Measurements from ENCODE around the gene NMT2. TPM values are rescaled to one million over a fixed set of nuclear protein-coding genes. Genes with fewer than 3 reads are reported as not detected.

The NMT2 gene
- total RNA-seq, 1 donor from 2014 or later = 9.7 TPM

DNA sequence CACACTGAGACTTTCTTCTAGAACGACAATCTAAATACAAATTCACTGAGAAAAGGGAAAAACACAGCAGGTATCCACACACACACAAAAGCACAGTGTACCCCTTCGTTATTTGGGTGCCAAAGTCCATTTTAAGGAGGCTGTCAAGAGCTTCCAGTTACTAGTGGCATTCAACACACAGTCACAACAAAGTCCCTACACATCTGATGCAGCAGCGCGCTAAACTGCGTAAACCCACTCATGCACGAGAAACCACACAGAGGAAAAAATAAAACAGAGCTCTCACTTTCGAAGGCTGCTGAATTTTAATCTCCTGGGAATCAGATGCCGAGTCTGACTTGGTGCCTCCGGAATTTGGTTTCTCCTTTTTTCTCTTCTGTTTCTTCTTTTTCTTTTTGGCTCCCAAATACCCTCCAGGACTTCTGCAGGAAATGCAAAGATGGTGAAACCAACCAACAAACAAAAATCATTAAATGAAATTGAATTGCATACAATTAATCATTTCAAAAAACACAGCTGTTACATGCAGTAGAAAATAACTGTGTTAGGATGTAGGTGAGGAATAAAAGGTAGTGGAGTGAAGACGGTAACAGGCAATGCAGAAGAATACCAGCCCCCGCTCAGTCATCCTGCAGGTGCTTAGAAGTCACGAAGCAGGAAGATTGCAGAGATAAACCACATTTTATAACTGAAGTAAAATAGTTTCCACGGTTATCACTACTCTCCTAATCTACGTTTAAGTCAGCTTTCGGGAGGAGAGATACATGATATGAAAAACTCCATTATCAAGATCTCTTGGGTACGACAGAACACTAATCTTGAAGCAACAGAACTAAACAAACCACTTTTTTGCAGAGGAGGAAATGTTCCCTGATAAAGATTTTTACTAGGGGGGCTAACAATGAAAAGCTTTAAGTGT lies 27.1 kb downstream of the NMT2 start:
- DNase-seq (ENCODE audit: low spot score) = no peak

DNA sequence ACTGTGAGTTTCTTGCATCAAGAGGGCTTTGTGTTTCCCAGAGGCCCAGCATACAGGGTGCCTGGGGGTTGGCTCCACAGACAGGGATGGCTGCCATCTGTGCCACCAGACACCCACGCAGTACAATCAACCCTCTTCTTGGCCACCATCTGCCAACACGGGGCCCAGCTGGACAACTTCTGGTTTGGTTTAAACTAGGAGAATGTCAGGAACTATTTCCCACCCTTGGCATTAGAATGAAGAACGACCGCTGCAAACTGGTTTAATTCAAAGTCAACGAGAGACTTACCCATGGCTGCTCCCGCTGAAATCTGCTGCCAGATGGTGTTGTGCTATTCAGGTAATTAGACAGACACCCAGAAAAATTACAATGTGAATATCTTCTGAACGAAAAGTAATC lies 27.8 kb downstream of the NMT2 start:
- DNase-seq (ENCODE audit: low spot score) = no peak

DNA sequence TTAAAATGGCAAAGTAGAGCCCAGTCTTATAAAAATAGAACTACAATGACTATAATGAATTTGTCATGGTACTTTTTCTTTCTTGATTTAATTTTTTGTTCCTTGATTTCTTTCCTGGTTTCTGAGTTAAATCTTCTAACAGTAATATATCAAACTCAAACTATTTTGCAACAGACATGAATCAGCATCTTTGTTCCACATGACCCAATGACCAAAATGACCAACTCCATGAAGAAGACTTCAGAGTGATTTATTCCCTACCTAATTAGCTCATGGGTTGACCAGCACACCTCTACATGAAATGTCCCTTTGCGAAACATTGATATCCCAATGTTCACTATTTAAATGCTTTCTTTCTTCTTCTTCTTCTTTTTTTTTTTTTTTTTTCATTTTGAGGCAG lies 30.9 kb downstream of the NMT2 start:
- no peak for DNase-seq (ENCODE audit: low spot score)

DNA sequence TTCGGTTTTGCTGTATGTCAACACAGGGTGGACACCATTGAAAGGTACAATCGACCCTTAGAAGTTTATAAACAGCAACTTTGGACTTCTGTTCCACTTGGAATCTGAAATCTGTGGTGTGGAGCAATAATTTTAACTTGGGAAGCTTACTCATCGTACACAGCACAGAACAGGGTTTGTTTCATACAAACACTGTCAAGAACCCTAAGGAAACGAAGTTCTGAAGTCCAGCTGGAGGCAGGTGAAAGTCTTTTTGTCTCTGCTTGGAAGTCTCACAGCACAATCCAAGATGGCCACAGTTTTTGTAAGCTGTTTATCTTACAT lies 31.5 kb downstream of the NMT2 start:
- DNase-seq (ENCODE audit: low spot score) = no peak

DNA sequence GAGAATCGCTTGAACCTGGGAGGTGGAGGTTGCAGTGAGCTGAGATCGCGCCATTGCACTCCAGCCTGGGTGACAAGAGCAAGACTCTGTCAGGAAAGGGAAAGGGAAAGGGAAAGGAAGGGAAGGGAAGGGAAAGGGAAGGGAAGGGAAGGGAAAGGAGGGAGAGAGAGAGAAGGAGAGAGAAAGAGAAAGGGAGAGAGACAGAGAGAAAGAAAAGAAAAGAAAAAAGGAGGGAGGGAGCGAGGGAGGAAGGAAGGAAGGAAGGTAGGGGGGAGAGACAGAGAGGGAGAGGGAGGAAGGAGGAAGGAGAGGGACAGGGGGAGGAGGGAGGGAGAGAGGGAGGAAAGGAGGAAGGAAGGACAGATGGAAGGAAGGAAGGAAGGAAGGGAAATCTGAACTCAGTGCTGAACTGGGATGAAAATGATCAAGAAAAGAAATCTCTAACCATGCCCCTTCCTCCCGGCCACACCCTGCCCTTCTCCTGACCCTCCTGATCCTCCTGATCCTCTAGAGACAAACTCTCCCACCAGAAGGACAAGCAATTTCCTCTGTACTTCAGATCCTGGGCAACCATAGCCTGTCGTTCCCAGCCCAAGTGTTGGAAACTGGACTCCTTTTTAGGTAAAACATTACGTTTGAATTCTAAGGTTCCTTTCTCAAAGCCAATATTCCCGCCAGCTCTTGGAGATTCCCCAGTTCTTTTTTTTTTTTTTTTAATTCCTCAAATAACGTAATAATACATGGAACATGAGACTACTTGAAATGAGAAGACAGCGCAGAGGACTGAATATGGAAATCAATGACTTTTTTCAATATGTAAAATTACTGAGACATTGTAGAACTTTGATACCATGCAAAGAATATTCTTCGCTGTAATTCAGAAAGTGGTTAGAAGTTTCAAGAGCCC lies 32.1 kb downstream of the NMT2 start:
- no peak for DNase-seq (ENCODE audit: low spot score)

DNA sequence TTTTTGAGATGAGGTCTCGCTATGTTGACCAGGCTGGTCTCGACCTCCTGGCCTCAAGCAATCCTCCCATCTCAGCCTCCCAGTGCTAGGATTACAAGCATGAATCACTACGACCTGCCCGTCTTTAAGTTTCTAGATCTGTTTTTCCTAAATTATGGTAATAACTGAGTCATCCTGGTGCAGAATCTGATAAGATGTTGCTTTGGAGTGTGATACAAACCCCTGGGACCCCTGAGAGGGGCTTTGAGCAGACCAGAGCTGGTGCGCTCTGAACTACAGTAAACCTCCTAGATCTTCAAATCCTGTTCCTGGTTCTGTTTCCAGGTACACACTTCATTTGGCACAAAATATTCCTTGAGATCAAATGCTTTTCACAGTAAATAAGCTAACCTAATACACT lies 37.2 kb downstream of the NMT2 start:
- DNase-seq (ENCODE audit: low spot score) = no peak

DNA sequence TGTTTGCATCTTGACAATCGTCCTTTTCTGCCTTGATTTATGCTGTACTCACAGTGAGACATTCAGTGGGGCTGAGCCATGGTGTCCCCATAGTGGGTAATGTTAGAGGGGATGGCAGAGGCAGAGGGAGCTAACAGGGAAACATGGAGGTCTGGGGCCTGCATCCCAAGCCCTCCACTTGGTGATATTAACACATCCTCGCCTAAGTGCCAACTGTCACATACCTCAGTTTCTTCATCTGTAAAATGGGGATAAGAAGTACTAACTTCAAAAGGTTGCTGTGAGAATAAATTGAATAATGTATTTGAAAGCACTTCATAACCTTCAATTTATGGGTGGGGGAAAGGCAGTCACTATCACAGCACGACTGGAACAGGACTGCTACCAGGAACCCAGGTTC lies 43.6 kb downstream of the NMT2 start:
- no peak for DNase-seq (ENCODE audit: low spot score)

DNA sequence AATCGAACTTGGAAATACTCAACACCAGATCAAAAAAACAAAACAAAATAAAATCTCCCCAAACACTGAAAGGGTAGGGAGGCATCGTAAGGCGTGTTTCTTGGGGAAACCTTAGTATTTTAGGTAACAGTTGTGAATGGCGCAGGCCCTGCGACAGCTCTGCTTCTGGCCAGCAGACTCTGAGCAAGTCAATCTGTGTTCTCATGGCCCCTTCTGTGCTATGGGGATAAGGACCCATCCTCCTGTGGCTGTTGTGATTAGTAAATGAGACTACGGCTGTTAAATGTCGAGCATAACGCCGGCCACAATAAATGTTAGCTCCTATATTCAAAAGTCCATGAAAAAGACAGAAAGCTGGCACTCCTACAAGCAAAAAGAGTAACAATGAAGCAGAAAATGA lies 44.3 kb downstream of the NMT2 start:
- no peak for DNase-seq (ENCODE audit: low spot score)

DNA sequence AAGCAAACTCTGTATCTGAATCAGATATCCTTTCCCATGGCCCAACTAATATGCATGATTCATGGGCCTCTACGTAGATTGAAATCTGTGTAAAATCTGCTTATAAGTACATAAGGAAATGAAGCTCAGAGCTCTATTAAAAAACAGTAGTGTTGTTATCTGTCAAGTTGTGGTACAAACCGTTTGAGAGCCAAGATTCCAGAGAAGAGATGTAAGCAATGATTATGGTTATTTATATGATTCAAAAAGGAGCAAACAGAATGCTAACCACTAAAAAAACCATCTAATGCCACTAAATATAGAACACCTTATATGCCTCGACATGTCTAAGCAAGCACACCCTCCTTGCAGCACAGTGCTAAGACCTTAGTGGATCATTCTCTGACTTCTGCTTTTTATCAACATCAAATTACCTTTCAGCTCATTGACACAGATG lies 44.7 kb downstream of the NMT2 start:
- DNase-seq (ENCODE audit: low spot score) = no peak

DNA sequence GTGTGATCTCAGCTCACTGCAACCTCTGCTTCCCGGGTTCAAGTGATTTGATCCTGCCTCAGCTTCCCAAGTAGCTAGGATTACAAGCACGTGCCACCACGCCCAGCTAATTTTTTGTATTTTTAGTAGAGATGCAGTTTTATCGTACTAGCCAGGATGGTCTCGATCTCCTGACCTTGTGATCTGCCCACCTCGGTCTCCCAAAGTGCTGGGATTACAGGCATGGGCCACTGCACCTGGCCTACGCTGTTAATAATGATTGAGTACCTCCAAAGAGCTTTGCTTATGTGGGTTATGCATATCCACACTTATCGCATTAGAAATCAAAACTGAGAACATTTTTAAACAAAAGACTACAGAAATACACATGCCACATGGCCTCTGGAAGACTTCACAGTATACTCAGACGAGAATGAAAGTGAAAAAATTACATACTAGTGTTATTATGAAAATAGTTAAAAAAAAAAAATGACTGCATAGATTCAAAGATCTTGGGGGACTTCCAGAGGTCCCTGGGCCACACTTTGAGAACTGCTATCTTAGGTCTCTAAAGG lies 45.9 kb downstream of the NMT2 start:
- no peak for DNase-seq (ENCODE audit: low spot score)

DNA sequence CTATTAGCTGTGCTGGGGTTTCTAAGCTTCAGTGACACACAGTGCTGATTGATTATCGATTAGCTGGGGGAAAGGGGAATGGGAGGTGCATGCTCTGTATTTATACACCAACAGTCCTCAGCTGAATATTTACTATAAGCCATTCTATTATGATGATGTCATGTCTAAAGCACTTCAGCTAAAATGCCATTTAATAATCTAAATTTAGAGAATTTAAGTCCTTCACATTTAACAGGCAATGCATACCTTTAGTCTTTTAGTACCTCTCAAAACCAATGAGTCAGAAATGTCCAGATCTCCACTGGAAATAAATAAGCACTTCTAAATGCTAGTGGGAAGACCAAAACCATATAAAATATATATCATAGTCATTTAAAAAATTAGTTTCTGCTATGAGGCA lies 46.8 kb downstream of the NMT2 start:
- DNase-seq (ENCODE audit: low spot score) = no peak

DNA sequence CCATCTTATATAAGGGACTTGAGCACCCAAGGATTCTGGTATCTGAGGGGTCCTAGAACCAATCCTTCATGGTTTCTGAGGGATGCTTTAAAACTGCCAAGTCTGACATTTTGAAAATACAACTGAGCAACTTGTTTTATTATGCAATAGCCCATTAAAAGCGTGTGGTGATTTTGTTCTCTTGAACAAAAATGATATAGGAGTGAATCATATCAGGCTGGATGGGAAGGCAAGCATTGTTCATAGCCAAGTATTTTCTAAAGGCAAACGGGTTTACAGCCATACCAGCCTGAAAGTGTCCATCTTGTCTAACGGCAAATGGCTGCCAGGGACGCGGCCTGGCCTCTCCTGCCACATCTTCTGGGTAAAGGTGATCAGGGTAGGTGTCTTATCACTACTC lies 48.0 kb downstream of the NMT2 start:
- DNase-seq (ENCODE audit: low spot score) = no peak

DNA sequence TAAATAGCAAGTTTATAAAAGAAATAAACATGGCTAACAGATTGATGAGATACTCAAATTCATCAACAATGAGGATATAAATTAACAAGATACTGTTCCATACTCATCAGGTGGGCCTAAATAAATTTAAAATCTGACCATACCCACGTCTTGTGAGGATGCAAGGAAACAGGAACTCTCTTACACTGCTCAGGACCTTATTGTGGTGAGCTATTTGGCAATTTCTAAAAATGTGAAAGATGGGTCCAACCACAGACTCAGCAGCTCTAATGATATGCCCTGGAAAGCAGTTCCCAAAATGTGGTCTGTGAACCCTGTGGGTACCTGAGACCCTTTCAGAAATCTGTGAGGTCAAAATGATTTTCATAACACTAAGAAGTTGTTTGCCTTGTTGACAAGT lies 49.9 kb downstream of the NMT2 start:
- DNase-seq (ENCODE audit: low spot score) = no peak

DNA sequence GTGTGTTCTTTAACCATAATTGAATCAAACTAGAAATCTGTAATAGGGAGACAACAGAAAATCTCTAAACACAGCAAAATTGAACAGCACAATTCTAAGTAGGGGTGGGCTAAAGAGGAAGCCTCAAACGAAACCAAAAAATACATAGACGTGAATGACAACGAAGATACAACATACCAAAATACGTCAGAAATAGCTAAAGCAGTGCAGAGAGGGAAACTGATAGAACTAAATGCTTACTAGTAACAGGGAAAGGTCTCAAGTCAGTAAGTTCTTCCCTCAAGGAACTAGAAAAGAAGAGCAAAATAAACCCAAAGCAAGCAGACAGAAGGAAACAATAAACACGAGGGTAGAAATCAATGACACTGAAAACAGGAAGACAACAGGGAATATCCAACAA lies 52.3 kb downstream of the NMT2 start:
- DNase-seq (ENCODE audit: low spot score) = no peak

DNA sequence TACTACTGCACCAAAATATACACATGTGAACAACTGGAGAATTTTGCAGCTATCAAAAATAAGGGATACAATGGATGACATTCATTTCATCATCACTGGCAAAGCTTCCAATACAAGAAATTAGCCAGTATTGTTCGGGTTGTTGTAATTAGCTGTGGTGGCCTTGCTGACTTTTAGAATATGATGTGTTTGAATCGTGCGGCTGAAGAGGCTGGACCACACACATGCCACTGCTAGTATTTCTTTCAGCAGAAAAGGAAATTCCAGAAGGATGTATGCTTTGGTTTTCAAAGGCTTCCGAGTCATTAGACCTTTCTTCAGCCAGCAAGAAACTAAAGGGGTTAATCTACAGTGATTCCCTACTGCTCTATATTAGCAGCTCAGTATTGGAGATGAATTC lies 54.7 kb downstream of the NMT2 start:
- DNase-seq (ENCODE audit: low spot score) = no peak

DNA sequence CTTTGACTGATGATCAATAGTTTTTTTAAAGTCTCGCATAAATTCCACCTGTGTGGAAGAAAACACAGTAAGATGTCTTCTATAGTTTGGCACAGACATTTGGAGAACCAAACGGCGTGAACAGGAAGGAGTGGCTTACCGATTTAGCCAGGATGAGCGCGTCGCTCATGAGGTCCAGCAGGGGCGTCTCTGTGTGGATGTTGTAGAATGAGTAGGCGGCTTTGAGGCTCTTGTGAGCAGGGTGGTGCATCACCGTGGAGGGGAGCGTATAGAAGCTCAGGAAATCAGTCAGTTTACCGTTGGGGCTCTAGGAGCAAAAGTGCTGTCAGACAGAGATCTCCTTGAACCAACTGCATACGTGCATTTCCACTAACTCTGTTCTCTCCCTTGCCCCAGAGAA lies 55.8 kb downstream of the NMT2 start:
- no peak for DNase-seq (ENCODE audit: low spot score)

DNA sequence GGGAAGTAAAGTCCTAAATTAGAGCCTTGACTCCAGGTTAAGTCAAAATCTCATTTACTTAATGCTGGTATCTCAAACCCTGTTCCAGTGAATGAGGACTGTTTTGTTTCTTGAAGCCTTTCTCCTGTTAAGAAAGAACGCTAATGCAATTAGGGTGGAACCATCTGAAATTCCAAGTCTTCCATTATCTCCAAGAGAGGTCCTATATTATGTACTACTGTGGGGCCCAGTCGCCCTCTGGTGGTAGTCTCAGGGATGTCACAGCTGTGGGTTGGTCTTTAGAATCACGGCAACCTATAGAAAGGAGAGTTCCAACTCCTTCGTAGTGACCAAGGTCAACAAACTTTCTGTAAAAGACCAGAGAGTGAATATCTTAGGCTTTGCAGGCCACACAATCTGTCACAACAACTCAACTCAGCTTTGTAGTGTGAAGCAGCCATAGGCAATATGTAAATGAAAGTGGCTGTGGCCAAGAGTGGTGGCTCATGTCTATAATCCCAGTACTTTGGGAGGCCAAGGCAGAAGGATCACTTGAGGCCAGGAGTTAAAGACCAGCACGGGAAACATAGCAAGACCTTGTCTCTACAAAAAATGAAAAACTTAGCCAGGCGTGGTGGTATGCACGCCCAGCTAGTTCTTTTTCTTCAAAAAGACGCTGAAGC lies 62.0 kb downstream of the NMT2 start:
- DNase-seq (ENCODE audit: low spot score) = peak; percentile 61

DNA sequence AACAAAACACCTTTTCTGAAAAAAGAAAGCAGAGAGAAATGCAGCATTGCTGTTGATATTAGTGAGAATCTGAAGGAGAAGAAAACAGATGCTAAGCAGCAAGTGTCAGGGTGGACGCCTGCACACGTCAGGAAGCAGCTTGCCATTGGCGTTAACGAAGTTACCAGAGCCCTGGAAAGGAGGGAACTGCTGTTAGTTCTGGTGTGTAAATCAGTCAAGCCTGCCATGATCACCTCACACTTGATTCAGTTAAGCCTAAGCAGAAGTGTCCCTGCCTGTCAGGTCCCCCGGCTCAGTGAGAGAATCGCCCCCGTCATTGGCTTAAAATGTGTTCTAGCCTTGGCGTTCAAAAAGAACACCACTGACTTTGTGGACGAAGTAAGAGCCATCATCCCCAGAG lies 65.0 kb downstream of the NMT2 start:
- DNase-seq (ENCODE audit: low spot score) = no peak

DNA sequence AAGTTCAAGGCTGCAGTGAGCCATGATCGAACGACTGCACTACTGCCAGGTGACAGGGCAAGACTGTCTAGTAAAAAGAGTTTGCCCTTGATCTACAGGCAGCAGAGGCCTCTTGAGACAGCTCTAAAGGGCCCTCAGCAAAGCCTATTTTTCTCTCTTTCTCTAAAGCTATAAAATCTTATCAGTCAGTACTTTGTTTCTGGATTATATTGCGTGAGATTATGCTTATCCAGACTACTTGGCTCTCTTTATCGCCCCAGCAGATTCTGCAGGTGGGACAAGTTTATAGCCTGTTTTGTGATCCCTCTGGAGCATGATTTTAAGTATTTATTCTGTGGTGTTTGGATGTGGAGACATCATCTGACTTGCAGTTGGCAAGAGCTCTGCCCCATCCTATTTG lies 68.6 kb downstream of the NMT2 start:
- no peak for DNase-seq (ENCODE audit: low spot score)

DNA sequence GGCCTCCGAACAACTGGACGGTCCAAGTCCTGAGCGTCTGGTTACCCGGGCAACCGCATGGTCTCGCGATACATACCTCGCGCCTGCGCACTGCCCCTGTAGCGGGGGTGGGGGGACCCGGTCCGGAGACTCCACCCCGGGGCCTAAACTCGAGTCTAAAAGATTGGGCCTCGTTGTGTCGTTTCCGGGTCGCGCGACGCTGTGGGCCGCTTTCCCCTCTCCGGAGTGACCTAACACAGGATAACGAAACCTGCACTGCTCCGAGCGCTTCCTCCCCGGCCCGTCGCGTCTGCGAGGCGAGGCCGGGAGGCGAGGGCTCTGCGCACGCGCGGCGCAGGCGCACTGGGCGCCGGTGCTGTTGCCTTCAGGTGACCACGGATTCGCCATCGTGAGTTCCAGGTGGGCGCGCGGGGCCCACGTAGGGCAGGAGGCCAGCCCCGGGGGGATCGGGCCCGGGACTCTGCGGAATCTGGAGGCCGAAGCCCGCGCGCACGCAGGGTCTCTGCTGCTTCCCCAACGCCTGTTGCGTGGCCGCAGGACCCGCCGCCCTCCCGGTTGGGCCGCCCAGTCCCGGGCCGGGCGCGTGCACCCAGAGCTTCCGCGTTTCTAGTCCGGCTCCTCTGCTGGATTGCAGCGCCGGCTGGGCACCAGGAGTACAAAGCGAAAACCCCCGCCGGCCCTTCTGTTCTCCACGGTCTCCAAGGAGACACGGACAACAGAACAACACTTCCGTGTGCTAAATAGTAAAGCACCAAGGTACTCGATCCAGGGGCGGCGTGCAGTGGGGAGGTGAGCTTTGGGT lies 71.3 kb downstream of the NMT2 start, which contains the start of gene RPP38:
RPP38 (plus strand) TSS at position 345 of the 802 bp plus-strand sequence. CDS start 5,960 bp downstream, outside the sequence.
- peak; percentile 97 for DNase-seq (ENCODE audit: low spot score)

DNA sequence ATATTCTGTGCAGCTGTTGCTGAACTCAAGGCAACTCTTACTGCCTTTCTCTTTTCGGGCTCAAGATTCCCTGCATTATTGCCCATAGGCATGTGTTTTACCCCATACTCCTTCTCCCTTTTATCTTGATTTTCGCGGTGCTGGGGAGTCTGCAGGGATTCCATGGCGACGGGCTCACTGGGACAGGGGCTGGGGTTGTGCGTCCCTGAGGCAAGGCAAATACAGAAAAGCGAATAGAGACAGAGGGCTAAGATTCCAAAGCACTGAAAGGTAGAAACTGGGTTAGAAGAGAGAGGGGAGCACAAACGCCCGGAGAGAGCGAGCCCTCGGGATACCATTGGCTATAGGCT lies 71.9 kb downstream of the NMT2 start:
- no peak for DNase-seq (ENCODE audit: low spot score)

Measured in ureter (tissue), 1 donor.